Measurements from ENCODE around the gene DNAH8.

GRCh38 chr6:39017547-39017880, 302.4 kb downstream of the DNAH8 start:
- TF ChIP-seq CTCF (IDR thresholded peaks at IDR 0.05) (no peak), POLR2AphosphoS5 (IDR thresholded peaks at IDR 0.05) (no peak), POLR2A (IDR thresholded peaks at IDR 0.05) (no peak)
